Measurements from ENCODE around the gene SRGAP3. TPM values are rescaled to one million over a fixed set of nuclear protein-coding genes. Genes with fewer than 3 reads are reported as not detected.

The SRGAP3 gene
- total and polyA plus RNA-seq, 2 donors (not counting 1 experiment from before 2014, with no cell fraction given), result 1.4 to 1.5 TPM

GRCh38 chr3:9222956-9223639 is 26.3 kb downstream of the SRGAP3 start:
- no peak overlapping the region for H3K4me3 ChIP-seq (ENCODE audit: control extremely low read depth in 1 of 5, extremely low read depth in 1 of 5, insufficient read depth in 1 of 5, low read depth in 2 of 5, low read length in 4 of 5)
- intact Hi-C loops (cut with micrococcal nuclease), result no loop called here
- H3K4me3 Mint-ChIP-seq, result no peak overlapping the region
- ChIA-PET CTCF (no interaction called here), POLR2A (no interaction called here)
- WGBS (ENCODE audit: insufficient coverage), result 100% methylated on average over 1 of the region's 2 CpGs
- H2AFZ ChIP-seq (ENCODE audit: insufficient read depth, low read depth, low read length, poor library complexity, severe bottlenecking), result no peak overlapping the region
- no peaks in the 10 kb centered on the region for H3K27me3 Mint-ChIP-seq
- no peaks in the 10 kb centered on the region for H3K79me2 ChIP-seq (ENCODE audit: control insufficient read depth, insufficient read depth, low read length)
- DNase-seq (no peak), ATAC-seq (ENCODE audit: low read depth) (no peak)
- H3K4me1 Mint-ChIP-seq, result no peaks in the 10 kb centered on the region
- H3K27me3 ChIP-seq (replicated peaks in 1 of 4; ENCODE audit: control extremely low read depth in 1 of 4, control insufficient read depth in 3 of 4, insufficient read depth in 4 of 4, low read length in 3 of 4), result no peaks in the 10 kb centered on the region
- no peaks in the 10 kb centered on the region for H4K20me1 ChIP-seq (ENCODE audit: control insufficient read depth, insufficient read depth, low read length, poor library complexity, severe bottlenecking)
- H3K4me1 ChIP-seq (ENCODE audit: control insufficient read depth in 2 of 2, insufficient read depth in 2 of 2, low read length in 2 of 2), result no peaks in the 10 kb centered on the region
- H3K27ac ChIP-seq (ENCODE audit: low read length in 2 of 2), result no peak overlapping the region
- no peak overlapping the region for H3K27ac Mint-ChIP-seq
- H3K36me3 ChIP-seq (replicated peaks in 1 of 2; ENCODE audit: control extremely low read depth in 1 of 2, control insufficient read depth in 1 of 2, extremely low read depth in 1 of 2, insufficient read depth in 2 of 2, low read length in 1 of 2), result no peaks in the 10 kb centered on the region
- H3K4me2 ChIP-seq (replicated peaks; ENCODE audit: low read depth, low read length, poor library complexity, severe bottlenecking), result no peak overlapping the region
- no peak for TF ChIP-seq EZH2 (IDR thresholded peaks at IDR 0.05; ENCODE audit: borderline replicate concordance, insufficient read depth, low read depth, low read length, poor library complexity, severe bottlenecking)
- no peaks in the 10 kb centered on the region for H3K9me3 Mint-ChIP-seq (ENCODE audit: insufficient read depth)
- no peaks in the 10 kb centered on the region for H3K9me3 ChIP-seq (ENCODE audit: control extremely low read depth in 1 of 3, control insufficient read depth in 2 of 3, insufficient read depth in 1 of 3, low read length in 2 of 3)
- no peak overlapping the region for H3K9ac ChIP-seq (ENCODE audit: low read length)

- H3K9me3 Mint-ChIP-seq (ENCODE audit: insufficient read depth), result no peaks in the 10 kb centered on the region
- no peaks in the 10 kb centered on the region for H3K4me1 ChIP-seq (ENCODE audit: control insufficient read depth in 2 of 2, insufficient read depth in 2 of 2, low read length in 2 of 2)
- TF ChIP-seq EZH2 (IDR thresholded peaks at IDR 0.05; ENCODE audit: borderline replicate concordance, insufficient read depth, low read depth, low read length, poor library complexity, severe bottlenecking), result no peak
- no peak for TF ChIP-seq CTCF (IDR thresholded peaks at IDR 0.05)
- H3K27ac Mint-ChIP-seq, result no peak overlapping the region
- H3K4me3 Mint-ChIP-seq, result no peak overlapping the region
- no peaks in the 10 kb centered on the region for H3K27me3 ChIP-seq (replicated peaks in 1 of 4; ENCODE audit: control extremely low read depth in 1 of 4, control insufficient read depth in 3 of 4, insufficient read depth in 4 of 4, low read length in 3 of 4)
- POLR2A ChIA-PET, result no interaction called here
- no peaks in the 10 kb centered on the region for H4K20me1 ChIP-seq (ENCODE audit: control insufficient read depth, insufficient read depth, low read length, poor library complexity, severe bottlenecking)
- no peaks in the 10 kb centered on the region for H3K79me2 ChIP-seq (ENCODE audit: control insufficient read depth, insufficient read depth, low read length)
- no peak for DNase-seq
- intact Hi-C loops (cut with micrococcal nuclease), result no loop called here
- H3K9ac ChIP-seq (ENCODE audit: low read length), result no peak overlapping the region
- no peak for ATAC-seq (ENCODE audit: low read depth)
- H2AFZ ChIP-seq (ENCODE audit: insufficient read depth, low read depth, low read length, poor library complexity, severe bottlenecking), result no peak overlapping the region
- WGBS (ENCODE audit: insufficient coverage), result no CpG with 5 or more reads among the region's 2 CpGs
- H3K27ac ChIP-seq (ENCODE audit: low read length in 2 of 2), result no peak overlapping the region
- no peaks in the 10 kb centered on the region for H3K36me3 ChIP-seq (replicated peaks in 1 of 2; ENCODE audit: control extremely low read depth in 1 of 2, control insufficient read depth in 1 of 2, extremely low read depth in 1 of 2, insufficient read depth in 2 of 2, low read length in 1 of 2)
- H3K4me1 Mint-ChIP-seq, result no peaks in the 10 kb centered on the region
- CTCF ChIA-PET, result no interaction called here
- H3K27me3 Mint-ChIP-seq, result no peaks in the 10 kb centered on the region
- H3K4me2 ChIP-seq (replicated peaks; ENCODE audit: low read depth, low read length, poor library complexity, severe bottlenecking), result no peak overlapping the region
- no peaks in the 10 kb centered on the region for H3K9me3 ChIP-seq (ENCODE audit: control extremely low read depth in 1 of 3, control insufficient read depth in 2 of 3, insufficient read depth in 1 of 3, low read length in 2 of 3)
- H3K4me3 ChIP-seq (ENCODE audit: control extremely low read depth in 1 of 5, extremely low read depth in 1 of 5, insufficient read depth in 1 of 5, low read depth in 2 of 5, low read length in 4 of 5), result no peak overlapping the region
Observed at GRCh38 chr3:9222049-9222448, 27.4 kb downstream of the SRGAP3 start.

Measured in B cell (primary cell).